ENCODE measurements around the gene TMTC4.
"Not testable (repeated sequence)": the region's sequence is repeated elsewhere in the genome, so short reads cannot be mapped to it uniquely, and the experiment has no call there.

The TMTC4 gene

DNA sequence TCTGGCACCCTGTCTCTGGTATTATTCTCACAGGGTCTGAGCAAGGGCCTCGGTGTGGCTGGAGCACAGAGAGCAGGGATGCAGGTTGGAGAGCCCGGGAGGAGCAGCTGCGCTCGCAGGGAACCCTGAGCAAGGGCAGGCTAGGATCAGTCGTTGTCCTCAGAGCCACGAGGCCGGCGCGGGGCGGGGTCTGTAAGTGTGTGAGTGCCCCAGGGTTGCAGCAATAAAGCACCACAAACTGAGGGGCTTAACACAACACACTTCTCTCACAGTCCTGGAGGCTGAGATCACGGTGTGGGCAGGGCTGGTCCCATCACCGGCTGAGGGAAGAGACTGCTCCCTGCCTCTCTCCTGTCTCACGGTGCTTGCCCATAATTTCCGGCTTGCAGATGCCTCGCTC, 47.5 kb downstream of the TMTC4 start:
- no peak for DNase-seq (ENCODE audit: low read depth)

- no peak for DNase-seq (ENCODE audit: low read depth)
Observed at GRCh38 chr13:100625447-100625846, 49.1 kb downstream of the TMTC4 start.

DNA sequence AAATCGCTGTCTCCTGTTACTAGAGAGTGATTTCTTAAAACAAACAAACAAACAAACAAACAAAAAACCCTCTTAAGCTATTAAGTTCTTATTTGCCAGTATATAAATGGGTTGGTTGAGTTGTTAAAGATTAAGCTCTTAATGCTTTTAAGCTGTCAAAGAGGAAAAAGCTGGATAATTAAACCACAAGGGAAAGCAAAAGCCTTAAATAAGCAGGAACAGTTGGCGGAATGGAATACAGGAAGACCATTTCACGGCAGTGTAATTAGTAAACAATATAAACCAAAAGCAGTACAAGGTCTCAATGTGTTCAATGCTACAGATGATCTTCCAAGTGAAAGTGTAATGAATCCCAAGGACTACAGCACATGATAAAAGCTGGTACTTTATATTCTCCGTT, 53.8 kb downstream of the TMTC4 start:
- DNase-seq (ENCODE audit: low read depth): no peak

GRCh38 chr13:100619940-100620339, 54.7 kb downstream of the TMTC4 start:
- DNase-seq (ENCODE audit: low read depth): no peak

- DNase-seq (ENCODE audit: low read depth): not testable (repeated sequence)
Observed at GRCh38 chr13:100618897-100619296, 55.7 kb downstream of the TMTC4 start.

GRCh38 chr13:100613031-100613430, 61.6 kb downstream of the TMTC4 start:
- no peak for DNase-seq (ENCODE audit: low read depth)

DNA sequence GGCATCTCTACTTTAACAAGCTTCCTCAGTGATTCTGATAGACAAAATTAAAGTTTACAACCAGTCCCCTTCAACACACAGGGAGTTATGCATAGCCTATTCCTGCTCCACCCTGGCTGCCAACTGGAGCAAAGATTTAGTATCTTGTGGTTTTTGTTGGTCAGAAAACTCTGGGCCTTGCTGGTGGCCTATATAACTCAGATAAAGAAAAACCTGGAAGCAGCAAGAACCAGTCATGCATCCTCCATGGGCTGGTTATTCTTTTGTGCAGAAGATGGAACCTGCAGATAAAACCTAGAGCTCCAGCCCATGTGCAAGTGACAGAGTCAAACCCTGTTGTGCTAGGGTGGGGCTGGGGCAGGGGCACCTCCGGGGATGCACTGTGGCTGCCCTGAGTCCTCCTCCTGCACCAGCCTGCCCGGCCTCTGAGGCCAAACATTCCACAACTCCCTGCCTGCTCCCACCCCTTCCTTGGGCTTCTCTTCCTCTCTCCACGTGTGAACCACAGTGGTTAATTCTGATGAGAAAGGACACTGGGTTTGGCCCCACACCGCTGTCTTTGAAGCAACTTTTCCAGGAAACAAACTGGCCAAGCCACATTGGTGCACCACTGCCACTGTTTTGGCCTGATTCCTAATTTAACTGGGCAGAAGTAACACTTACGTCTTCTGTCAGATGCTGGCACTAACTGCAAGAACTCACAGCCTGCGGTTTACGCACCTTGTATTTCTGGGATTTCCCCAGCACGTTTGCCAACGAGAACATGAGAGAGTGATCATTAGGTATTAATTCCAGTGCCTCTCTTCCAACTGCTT, 62.7 kb downstream of the TMTC4 start:
- no peak for DNase-seq (ENCODE audit: low read depth)

DNA sequence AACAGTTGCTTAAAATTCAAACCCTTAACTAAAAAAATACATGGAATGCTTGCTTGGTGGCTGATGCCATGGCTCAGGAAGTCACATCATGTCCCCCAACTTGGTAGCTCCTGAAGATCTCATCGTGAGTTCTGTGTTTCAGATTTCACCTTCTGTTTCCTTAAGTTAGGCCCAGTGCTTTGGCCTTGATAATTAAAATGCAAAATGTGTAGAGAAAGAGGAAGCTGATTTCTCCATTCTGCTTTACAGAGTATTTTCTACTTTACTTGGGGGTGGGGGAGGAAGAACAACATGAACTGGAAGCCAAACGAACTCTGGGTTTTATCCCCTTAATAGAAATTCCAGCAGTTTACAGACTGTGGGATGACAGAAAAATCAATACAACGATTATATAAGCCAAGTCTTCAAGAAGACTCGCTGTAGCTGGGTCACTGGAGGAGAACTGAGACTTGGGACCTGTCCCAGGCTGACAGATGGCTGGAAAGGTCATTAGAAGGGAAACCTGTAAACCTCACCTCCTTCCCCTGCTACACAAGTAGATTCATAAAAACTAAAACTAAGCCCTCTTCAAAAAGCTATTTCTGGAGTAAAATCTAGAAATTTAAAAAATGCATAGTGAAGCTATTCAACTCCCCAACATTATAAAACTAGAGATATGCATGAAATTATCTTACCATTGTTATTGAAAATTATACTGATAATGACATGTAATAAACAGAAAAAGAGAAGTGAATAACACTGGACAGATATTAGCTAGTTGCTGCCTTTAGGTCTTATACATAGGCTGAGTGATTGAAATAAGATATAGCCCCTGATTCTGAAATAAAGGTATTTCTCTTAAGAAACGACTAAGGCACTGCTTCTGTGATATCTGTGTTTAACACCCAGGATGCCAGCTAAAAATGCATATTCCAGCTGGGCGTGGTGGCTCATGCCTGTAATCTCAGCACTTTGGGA, 63.9 kb downstream of the TMTC4 start:
- no peak for DNase-seq (ENCODE audit: low read depth)

GRCh38 chr13:100608906-100609305, 65.7 kb downstream of the TMTC4 start:
- no peak for DNase-seq (ENCODE audit: low read depth)

DNA sequence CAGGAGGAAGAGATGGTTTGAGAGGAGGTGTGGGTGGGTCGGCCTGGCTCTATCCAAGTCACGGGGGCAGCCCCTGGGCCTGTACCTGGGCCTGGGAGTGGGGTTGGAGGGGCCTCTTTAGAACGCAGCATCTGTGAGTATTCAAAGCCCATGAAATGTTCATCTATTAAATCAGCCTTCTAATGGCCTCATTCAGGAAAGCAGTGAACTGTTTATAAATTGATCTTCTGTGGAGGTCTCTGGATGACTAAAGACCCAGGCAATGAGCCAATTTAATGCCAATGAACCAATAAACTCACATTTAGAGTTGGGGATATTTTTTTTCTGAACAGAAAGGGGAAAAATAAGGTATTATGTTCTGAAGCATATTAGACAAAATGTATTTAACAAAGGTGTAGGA, 66.1 kb downstream of the TMTC4 start:
- no peak for DNase-seq (ENCODE audit: low read depth)

DNA sequence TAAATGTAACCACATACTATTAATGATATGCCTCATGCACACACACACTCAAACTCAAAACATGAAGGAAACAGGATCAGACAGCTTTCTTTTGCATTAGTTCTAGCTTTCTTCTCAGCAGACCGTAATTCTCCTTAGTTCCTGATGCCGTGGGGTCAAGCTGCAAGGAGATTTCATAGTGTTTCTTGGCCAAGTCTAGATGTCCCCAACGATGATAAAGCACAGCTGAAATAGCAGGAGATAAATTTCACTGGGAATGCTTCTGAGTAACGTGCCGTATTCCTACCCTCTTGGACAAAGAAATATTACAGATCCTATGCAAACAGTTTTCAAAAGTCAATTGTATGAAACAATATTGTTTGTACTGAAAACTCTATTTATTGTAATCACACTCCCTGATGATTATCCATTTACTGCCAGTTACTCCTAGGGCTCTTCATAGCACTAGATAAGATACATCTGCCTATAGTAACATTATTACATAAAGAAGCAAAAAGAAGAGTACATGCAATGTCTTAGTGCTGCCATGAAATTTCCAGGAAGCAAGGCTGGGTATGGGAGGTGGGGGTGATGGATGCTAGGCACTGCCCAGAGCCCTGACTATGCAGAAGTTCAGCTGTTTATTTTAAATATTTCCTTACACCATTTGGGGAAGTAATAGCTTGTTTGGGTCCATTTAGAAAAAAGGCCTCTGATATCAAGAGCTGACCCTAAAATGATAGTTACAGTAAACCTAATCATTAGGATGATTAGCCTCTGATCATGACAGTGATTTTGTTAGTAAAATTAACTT, 69.5 kb downstream of the TMTC4 start:
- no peak for DNase-seq (ENCODE audit: low read depth)

DNA sequence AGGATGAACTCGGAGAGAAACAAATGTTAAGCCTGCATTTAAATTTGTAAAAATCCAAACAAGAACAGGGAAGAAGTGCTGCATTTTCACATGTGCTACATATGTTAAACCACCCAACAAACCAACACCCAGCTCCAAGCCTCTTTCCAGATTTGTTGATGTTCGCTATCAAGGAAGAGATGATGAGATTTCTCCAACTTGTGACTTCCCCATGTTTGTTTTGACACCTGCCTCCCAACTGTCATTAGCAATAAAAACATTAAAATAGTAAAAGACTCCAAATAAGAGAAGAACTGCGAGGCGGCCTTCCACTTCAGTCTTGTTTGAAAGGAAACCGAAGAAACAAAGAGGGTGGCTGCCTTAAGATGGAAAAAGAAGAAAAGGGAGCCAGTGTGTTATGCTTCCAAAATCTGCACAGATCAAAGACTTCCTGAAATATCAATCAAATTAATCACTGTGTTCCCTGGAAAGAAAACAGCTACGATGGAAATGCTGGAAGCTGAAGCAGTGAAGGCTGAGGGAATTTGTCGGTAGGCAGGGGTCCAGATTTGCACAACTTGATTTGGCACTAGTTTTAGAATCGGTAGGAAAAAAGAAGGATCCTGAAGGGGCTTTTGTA, 72.0 kb downstream of the TMTC4 start:
- no peak for DNase-seq (ENCODE audit: low read depth)

- no peak for DNase-seq (ENCODE audit: low read depth)
Observed at GRCh38 chr13:100601716-100602115, 72.9 kb downstream of the TMTC4 start.

GRCh38 chr13:100600915-100601314, 73.7 kb downstream of the TMTC4 start:
- DNase-seq (ENCODE audit: low read depth): no peak

GRCh38 chr13:100600461-100600860, 74.1 kb downstream of the TMTC4 start:
- DNase-seq (ENCODE audit: low read depth): no peak

GRCh38 chr13:100597253-100597652, 77.3 kb downstream of the TMTC4 start:
- DNase-seq (ENCODE audit: low read depth): no peak

DNA sequence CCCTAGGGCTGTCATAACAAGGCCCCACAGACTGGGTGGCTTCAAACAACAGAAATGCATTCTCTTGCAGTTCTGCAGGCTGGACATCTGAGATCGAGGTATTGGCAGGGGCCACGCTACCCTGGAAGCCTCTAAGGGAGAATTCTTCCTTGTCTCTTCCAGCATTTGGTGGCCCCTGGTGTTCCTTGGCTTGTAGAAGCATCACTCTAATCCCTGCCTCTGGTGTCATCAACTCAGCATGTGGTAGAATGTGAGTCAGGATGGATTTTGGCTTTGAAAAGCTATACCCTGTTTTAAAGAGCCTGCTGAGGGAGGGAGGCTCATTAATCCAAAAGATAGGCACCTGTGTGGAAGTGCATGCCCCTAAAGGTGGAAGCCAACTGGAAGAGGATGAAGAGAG, 78.1 kb downstream of the TMTC4 start:
- DNase-seq (ENCODE audit: low read depth): no peak

GRCh38 chr13:100594731-100595130, 79.9 kb downstream of the TMTC4 start:
- no peak for DNase-seq (ENCODE audit: low read depth)

DNA sequence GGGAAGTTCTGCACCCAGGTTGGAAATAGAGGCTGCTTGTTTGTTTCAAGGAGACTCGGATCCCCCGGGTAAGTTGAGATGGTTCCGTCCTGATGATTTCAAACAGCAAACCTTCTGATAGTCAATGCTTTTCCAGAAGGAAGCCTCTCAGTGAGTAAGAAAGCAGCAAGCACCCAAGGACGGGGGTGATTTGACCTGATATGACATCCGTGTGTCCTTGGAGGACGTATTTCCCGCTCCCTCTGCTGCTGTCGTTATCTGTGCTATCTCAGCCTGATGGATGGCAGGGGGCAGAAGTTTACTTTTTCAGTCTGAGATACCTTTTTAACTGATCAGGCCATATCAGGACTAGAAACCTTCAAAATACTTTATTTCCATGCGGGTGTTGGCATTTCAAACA, 80.3 kb downstream of the TMTC4 start:
- no peak for DNase-seq (ENCODE audit: low read depth)

DNA sequence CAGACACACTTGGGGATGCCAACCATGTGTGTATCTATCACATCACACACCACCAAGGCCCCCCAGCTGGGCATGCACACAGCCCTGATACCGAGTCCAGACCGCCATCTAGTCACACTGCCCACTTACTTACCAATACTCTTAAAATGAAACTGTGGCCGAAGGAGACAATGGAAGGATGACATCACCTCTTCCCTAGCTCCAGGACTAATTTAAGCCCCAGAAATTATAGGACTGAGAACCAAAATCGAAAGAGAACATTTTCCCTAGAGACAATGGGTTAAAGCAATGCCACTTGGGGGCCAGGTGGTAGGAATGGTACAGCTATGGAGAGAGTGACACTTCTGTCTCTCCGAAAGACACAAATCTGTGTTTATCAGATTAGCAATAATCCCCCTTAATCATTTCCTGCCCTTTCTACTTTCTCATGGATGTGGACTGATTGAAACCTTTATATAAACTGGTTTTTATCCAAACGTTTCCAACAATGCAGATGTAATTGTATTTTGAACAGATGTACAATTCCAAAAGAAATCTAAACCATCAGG, 85.3 kb downstream of the TMTC4 start:
- DNase-seq (ENCODE audit: low read depth): no peak

DNA sequence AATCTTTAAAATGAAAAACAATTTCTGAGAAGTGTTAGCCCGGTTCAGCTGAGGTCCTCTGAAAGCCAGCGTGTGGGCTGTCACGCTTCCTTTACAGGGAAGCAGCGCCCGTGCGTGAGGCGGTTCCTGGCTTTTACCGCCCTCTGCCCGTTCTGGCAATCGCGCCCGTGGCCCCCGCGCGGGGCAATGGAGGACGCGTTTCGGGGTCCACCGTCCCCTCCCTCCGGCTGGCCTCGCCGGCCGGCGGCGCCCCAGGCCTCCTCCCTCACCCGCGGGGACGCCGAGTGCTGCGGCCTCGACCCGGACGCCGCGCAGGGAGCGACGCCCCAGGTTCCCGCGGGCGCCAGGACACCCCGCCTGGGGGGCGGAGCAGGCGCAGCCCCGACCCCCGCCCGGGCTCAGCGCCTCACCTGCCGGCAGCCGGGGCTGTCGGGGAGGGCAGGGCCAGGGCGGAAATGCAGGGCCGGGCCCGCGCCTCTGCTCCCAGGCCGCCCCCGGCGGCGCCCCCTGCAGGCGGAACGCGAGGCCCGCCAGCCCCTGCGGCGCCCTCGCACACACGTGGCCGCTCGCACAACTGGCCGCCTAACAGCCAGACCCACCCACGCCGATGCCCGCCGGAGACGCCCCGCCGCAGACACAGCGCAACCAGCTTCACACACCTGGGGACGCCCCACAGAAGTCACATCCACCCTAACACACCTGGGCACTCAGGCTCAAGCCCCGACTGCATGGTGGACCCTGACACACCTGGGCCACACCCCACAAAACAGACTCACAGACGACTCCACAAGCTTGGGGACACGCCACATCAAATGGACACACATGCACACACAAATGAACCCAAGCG, 86.0 kb downstream of the TMTC4 start, which contains the start of gene GGACT:
TSS of gene GGACT (minus strand) at position 459 of the 847 bp plus-strand sequence. CDS start 56,198 bp downstream, outside the sequence.
- DNase-seq (ENCODE audit: low read depth): peak; percentile 76
